GM18873 (cell line): ENCODE data around the gene ARID1B.

Experiments
- ATAC-seq: cut with Tn5 transposase; IDR thresholded peaks from one replicate; pipeline ENCODE4 v1.9.1; 2021; ENCODE audit warnings: mild to moderate bottlenecking, moderate library complexity, moderate number of reproducible peaks; ENCODE audit not compliant: unreplicated experiment, low FRiP score

The ARID1B gene

DNA sequence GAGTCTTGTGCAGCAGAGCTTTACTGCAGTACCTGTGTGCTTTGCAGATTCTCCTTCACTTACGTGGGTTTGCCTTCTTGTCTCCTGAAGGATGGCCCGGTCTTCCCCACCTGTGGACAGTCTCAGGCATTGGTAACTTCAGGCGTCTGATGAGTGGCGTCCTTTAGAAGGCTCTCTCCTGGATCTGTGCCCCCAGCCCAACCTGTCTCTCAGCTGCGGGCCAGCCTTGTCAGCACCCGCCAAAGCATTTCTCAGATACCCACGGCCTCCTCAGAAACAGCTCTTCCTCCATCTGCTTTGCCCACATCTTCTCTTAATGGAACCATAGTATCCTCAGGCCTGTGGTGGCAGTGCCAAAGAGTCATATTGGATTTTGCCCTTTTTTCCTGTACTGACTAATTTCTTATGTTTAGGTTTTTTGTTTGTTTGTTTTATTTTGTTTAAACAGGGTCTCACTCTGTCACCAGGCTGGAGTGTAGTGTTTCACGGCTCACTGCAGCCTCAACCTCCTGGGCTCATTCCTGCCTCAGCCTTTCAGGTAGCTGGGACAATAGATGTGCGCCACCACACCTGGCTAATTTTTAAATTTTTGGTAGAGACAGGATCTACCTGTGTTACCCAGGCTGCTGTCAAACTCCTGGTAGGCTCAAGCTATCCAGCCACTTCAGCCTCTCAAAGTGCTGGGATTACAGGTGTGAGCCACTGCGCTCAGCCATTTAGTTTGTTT lies 96.6 kb downstream of the ARID1B start:
- no peak for ATAC-seq

DNA sequence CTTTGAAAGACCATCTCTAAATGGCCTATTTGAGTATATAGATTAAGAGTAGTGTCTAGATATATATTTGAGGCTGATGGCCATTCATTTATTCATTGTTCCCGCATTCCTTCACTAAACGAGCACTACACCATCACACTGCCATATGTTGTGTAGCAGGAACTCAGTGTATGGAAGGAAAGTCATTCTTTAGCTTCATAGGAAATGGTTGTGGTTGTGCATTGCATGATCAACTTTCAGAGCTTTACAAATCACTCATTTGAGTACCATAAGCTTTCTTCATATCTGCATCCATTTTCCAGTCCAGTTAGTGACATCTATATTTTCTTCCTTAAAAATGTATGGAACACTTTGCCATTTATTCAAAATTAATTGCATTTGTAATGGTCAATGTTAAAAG lies 97.9 kb downstream of the ARID1B start:
- no peak for ATAC-seq

DNA sequence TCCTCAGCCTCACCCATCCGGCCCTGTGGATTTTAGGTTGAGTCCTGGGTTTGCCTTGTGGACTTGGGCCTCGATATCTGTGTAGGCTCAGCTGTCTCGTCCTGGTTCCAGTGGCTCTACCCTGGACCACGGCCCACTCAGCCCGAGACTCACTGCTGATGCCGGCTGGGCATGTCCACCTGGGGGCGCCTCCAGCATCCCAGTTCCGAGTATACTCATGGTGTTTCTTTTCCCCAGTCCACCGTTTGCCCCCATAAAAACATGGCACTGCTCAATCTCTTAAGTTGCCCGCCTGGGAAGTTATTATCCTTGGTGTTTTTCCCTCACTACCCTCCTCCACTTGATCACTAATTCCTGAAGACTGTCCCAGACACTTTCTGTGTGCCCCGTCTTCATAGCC lies 99.1 kb downstream of the ARID1B start:
- ATAC-seq, result no peak

DNA sequence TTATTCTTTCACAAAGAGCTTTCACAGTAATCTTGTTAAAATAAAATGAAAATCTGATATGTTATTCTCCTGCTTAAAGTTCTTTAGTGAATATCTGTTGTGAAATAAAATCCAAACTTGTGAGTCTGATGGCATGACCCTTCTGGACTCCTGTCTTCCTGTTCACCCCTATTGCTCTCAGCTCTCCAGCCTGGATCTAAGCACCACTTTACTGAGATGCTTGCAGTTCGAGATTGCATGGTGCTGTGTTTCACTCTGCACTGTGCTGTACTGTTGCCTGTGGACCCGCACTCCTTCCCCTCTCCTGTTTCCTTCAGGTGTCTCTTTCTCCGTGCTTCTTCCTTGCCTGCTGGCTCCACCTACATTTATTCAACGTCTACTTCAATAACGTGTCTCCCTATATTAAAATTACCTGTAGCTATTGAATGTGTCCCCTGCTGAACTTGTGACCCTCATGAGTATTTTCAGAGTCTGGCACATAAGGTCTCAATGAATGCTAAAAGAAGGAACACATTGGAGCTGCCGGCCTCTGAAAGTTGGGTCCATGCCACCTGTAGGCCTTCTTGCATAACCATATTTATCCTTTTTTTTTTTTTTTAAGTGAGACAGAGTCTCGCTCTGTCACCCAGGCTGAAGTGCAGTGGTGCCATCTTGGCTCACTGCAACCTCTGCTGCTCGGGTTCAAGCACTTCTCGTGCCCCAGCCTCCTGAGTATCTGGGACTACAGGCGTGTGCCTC lies 100.1 kb downstream of the ARID1B start:
- ATAC-seq, result no peak

DNA sequence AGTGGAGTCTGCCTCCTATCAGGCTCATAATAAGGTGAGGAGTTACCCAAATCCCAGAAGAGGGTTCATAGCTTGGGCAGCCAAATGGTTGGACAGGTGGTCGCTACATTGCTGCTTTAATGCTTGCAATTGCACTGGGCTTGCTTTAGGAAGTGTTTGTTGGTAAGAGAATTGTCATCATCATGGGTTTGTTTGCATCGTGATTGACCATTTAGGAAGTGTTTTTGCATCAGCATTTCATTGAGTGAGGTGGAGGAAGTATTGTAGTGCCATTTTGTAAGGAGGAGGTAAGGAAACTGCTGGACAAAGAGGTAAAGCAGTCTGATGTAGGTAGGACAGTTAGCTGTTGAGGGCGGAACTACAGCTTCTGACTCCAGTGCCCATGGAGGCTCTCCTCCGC lies 101.5 kb downstream of the ARID1B start:
- ATAC-seq, result no peak

DNA sequence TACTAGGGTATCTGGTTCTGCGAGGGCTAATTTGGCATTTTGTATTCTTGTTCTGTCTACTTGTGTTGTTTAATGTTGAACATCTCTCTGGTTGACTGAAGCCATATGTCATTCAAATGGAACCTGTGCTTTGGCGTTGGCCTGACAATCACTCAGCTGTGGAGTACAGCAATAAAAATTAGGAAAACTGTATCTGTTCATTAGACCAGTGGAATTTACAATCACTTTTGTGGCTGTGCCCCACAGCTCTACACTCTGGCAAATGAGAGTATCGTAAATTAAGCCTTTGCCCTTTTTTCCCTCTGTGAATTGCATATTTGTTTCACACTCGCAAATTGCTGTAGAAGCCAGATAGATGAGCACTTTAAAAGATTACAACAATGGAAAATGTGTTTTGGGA lies 102.0 kb downstream of the ARID1B start:
- no peak for ATAC-seq

DNA sequence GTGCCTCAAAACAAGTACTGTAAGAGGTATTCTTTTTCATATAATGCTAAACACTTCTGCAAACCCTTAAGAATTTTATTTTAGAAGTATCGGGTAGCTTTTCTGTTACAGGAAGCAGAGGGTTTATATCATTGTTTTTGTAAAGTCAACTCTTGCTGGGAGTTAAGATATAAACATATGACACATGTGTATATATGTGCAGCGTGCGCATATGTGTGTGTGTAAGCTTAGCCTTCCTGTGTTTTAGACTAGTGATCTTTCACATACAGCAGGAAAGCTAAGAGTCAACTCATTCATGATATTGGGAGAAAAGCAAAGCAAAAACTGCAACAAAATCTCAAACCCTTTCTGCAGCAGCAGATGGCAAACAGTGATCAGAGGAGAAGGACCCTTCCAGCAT lies 102.4 kb downstream of the ARID1B start:
- ATAC-seq, result no peak

DNA sequence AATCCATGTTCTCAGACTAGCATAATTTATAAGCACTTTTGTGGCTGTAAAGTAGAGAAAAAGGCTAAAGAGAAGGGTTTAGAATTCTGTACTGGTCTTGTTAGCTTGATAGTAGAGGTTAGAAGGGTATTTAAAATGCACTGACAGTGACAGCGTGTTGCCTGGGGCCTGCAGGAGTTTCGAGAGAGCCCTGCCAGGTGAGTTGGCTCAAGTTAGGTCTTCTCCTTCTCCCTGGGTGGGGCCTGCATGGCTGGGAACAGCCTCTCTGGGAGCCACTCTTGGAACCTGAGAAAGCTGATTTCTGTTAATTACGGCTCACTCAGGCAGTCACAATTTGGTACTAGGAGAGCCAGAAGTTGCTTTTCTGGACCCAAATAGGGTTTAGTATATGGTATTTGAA lies 103.7 kb downstream of the ARID1B start:
- ATAC-seq, result no peak

DNA sequence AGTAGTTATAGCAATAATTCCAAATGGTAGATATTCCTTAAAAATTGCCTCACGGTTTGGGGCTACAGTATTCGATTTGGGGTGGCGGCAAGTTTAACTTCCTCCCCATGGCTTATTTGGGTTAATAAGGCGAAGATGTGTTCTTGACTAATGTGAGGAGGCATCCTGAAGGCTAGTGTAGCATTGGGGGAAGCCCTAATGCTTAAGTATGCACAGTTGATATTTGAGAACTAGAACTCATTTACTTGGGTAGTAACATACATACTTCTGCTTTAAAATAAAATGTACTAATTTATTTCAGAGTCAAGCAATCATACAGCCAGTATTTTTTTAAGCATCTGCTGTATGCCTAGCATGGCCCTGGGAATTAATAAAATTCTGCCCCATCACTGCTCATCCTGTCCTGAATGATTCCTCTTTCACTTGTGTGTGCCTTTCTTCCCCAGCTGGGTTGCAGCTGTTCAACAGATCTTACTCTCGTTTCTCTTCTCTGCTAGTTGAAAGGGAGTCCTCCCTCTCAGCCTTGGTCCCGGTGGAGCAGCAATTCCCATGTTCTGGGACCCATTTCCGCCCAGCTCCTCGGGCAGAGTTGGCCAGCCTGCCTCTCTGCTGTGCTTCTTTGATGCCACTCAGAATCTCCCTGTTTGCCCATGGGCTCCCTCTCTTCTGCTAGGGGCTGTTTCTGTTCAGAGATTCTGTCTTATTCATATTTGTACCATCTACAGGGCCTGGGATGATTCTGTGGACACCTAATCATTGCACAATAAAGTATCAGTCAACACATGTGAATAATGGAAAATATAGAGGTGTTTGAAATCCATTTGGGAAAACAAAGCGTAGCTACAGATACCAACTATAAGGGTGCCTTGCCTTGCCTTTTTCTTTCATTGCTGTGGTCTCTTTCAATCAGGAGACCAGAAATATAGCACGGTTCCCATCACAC lies 104.8 kb downstream of the ARID1B start:
- ATAC-seq, result no peak

DNA sequence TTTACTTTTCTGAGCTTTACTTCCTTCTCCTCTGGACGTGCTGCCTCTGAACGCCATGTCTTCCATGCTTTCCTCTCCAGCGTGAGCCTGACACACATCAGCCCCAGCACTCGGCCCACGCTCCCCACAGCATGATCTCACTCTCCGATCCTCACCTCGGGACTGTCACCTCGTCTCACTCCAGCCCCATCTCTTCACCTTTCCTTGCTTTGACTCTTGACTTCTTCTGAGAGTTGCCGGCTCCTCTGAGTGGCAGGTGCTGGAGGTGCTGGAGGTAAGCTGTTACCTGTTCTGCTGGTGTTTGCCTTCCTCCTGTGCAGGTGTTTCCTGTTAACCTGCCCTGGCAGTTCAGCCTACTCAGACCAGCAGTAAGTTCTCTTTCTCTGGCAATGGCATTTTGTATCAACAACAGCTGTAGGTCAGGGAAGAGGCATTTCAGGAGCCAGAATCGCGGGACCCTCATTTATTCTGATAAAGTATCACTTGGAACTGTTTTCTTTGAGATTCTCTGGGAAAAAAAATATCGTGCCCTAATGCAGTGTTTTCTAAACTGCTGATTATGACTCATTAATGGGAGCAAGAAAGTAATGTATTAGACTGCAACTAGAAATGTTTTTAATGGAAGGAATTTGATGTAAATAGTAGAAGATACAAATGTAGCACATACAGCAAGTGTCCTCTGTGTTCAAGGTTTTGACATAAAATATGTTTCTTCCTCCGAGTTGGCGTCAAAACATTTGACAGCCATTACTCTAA lies 106.5 kb downstream of the ARID1B start:
- no peak for ATAC-seq

DNA sequence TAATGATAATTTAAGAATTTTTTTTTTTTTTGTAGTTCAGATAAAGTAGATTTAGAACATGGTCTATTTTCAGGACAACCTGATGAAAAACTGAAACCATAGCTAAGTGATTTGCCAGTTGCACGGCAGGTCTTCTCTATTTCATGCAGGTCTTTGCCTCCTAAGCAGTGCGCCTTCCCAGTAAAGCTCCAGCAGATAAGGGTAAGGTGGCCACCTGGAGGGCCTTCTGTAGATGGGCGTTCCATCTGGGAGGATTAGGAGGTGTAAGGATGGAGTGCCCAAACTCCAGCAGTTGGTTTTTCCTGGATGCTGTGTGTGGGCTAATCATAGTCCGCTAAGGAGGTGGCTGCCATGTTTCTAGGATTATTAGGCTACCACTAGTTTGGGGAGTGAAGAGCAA lies 107.1 kb downstream of the ARID1B start:
- no peak for ATAC-seq

DNA sequence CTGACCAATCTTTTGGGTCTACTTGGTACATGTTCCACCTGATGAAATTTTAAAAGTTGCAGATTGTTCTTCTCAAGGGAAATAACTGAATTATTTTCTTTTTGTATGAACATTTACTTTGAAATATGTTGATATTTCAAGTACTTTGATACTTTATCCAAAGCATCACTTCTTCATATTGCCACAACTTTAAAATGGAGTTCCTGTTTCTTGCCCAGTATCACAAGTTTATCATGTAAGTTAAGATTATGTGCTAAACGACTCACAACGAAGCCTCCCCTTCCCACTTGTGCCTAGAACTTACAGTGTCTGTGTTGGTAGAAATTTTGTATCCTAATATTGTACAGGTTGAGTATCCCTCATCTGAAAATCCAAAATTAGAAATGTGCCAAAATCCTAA lies 108.4 kb downstream of the ARID1B start:
- ATAC-seq, result no peak

DNA sequence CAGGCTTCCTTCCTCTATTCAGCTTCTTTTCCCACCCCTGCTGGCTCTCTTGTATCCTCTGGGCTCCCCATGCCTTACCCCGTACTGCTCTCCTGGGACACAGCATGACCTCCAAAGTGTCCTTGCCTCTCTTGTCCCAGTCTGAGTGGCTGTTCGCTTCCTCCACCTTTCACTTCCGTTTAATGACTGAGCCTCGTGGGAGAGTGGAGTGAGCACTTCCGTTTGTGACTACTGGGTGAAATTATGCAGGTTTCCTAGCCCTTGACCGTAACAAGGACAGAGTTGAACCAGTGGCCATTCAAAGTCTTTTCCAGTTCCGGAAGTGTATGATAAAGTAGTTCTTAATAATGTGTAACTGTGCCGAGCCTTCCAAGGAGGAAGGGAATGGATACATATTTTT lies 109.2 kb downstream of the ARID1B start:
- ATAC-seq, result peak; percentile 55

DNA sequence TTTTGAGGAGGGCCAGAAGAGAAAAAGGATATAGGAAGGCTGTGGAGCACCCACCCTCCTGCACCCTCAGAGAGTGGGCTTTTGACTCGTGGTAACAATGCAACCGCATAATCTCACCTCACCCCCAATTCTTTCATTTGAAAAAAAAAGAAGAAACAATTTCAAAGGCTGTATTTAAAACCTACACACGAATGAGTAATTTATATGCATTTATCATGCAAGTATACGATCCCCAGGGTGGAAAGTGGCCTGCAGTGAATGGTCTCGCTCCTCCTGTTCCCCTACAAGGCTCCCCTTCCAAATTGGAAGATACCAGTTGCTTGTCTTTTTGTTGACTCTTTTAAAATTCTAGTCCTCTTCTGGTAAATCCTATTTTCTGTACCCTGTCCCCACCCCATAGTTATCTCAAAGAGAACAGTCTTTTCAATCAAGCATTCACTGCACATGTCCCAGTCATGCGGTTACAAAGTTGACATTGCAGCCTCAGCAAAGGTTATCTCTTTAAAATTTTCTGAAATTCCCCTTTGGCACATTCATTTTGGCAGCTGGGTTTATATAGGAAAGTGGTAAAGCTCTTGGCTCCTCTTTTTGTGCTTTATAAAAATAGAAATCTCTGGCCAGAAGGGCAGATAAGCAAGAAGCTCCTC lies 110.6 kb downstream of the ARID1B start:
- ATAC-seq, result no peak

DNA sequence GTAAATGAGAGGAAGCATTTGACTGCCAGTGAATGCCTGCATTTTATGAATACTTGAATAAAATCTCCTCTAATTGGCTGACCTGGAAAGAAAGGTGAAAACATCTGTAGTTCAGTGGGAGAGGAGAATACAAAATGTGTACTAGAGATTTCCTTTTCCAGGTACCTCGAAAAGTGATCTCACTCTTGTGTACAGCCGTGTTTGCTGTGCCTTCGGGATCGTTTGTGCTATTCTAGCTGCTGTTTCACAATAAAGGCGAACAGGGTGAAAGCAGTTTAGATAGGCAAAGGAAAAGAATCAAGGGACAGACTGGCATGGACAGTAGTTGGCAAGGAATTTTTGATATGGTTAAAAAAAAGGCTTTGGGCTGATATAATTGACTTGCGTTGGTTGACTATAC lies 112.3 kb downstream of the ARID1B start:
- ATAC-seq, result no peak

DNA sequence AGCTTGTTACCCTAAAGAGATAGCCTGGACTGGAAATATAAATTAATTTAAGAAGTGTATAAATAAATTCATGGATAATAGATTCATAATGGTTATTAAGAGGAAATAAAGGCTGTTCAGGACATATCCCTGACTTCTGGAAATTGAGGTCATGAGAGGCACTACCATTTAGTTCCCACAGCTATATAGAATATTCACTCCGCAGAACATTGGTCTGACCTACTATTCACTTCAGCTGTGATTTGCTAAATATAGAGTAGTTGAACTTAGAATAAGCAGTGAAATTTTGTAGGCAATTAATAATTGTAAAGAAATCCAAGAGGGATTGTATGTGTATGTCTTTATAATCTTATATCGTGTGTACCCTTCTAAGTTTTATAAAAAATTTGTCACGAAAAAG lies 112.8 kb downstream of the ARID1B start:
- no peak for ATAC-seq

DNA sequence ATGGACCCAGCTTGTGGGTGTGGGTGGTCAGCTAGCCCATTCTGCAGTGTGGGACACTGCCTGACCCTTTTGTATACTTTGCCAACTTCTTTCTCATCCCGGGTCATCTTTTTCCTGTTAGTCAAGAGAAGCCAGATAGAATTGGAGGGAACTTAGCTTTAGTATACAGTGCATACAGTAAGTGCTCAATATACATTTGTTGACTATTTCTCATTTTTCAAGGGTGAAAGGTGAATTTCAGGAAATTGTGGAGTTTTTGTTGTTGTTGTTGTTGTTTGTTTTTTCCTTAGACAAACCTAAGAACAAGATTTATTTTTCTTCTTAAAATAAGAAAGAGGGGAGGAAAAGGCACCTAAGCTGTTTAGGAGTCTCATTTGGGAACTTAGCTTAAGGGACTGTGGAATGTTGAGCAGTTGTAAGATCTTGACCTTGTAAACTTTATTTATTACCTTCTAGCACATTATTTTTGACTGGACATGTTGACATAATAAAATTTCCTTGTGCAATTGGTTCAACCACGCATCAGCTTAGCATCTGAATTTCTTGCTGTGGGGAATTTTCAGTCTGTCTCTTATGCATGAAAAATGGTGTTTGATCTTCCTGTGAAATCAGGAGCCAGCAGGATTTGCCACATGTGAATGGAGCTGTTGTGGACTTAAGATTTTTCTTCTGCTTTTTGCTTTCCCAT lies 113.6 kb downstream of the ARID1B start:
- no peak for ATAC-seq

DNA sequence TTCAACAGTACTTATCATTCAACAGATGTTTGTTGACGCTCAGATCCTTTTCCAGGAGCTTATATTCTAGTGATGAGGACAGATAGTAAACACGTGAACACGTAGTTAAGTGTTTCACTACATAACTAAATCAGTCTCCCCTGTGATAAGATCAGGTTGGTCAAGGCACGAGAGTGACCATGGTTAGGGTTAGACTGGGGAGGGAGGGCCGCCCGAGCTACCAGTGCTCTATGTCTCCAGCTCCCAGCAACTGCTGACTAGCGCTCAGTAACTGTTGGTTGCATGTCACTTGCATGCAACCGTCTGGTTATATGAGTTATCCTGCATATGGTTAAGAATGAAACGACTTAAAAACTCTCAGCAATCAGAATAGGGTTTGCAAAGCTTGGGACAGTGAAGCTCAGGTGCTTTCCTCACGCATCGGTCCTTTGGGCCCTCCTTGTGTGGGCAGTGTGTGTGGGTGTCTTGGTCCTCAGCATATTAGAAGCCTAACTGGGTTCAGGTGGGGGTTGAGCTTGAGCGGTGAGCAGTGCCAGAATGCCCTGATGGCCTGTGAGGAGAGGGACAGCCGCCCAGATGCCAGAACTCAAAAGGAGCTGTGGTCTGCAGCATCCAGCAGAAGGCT lies 120.8 kb downstream of the ARID1B start:
- no peak for ATAC-seq

DNA sequence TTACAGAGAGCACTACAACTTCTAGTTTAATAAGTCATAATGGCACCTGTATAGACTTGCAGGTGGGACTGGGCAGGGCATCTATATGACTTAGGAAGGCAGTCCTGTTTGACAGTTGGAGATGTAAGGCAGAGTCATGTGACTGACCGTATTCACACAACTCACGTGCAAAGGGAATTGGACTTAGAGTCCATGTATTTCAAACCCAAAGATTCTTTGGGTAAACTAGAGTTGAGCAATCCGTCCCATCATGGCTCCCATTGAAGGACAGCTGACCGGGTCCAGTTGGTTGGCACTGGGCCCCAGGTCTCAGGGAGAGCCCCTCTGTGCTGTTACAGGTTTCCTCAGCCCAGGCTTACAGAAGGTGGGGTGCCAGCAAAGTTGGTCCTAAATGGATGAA lies 121.9 kb downstream of the ARID1B start:
- ATAC-seq, result no peak
